Measurements from ENCODE around the gene INPP4A. TPM values are rescaled to one million over a fixed set of nuclear protein-coding genes. Genes with fewer than 3 reads are reported as not detected.

INPP4A gene
- total RNA-seq: 10 to 100 TPM; 13.6 to 25.2 (median 17.2) TPM

DNA sequence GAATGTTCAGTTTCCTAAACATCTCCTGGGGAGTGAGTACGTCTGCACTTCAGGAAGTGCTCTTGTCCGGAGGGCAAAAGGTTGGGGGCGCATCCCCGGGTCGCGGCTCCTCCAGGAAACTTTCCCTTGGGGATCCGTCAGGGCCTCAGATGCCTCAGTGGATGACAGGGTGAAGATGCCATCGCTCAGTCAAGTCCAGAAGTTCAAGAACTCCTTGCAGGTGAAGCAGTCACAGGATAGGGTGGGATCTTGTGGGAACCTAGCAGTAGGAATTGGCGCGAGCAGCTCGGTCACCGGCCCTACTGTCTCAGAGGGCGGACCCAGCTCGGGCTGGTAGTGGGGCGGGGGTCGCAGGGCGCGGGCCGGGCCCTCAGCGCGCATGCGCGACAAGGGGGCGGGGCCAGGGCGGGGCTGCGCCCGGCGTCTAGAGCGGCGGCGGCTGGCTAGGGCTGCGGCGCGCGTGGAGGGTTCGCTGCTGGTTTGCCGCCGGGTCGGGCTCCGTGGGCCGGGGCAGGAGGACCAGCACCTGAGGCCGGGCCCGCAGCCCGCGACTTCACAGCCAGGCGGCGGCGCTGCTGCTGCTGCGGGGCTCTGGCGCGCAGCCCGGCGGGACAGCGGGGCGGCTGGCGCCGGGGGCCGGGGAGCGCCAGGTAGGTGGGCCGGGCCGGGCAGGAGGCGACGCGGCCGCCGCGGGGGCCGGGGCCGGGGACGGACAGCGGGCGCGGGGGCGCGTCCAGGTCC, at the start of gene INPP4A:
INPP4A (plus strand) TSS at position 423 of the 741 bp plus-strand sequence. CDS start 75,191 bp downstream, outside the sequence.
- 1% methylated on average over 17 of the region's 75 CpGs for WGBS

DNA sequence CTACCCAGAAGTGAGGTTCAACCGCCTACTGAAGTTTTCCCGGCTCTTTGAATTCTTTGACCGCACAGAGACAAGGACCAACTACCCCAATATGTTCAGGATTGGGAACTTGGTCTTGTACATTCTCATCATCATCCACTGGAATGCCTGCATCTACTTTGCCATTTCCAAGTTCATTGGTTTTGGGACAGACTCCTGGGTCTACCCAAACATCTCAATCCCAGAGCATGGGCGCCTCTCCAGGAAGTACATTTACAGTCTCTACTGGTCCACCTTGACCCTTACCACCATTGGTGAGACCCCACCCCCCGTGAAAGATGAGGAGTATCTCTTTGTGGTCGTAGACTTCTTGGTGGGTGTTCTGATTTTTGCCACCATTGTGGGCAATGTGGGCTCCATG, 48.7 kb upstream of the INPP4A start:
- no peak overlapping the region for H3K27ac ChIP-seq
- H3K4me1 ChIP-seq: no peaks in the 10 kb centered on the region
- H3K4me3 ChIP-seq: no peak overlapping the region
- no peaks in the 10 kb centered on the region for H3K36me3 ChIP-seq
- 96% methylated on average over 6 of the region's 6 CpGs for WGBS
- no peak for TF ChIP-seq EP300 (IDR thresholded peaks at IDR 0.05)
- TF ChIP-seq POLR2AphosphoS5 (IDR thresholded peaks at IDR 0.05): no peak
- TF ChIP-seq, protein P1, sequence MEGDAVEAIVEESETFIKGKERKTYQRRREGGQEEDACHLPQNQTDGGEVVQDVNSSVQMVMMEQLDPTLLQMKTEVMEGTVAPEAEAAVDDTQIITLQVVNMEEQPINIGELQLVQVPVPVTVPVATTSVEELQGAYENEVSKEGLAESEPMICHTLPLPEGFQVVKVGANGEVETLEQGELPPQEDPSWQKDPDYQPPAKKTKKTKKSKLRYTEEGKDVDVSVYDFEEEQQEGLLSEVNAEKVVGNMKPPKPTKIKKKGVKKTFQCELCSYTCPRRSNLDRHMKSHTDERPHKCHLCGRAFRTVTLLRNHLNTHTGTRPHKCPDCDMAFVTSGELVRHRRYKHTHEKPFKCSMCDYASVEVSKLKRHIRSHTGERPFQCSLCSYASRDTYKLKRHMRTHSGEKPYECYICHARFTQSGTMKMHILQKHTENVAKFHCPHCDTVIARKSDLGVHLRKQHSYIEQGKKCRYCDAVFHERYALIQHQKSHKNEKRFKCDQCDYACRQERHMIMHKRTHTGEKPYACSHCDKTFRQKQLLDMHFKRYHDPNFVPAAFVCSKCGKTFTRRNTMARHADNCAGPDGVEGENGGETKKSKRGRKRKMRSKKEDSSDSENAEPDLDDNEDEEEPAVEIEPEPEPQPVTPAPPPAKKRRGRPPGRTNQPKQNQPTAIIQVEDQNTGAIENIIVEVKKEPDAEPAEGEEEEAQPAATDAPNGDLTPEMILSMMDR (IDR thresholded peaks at IDR 0.05): no peak
- TF ChIP-seq POLR2A (IDR thresholded peaks at IDR 0.05): no peak
- peak in 1 of 2 donors; percentile 60 for DNase-seq (ENCODE audit: low spot score in 2 of 2)
- no peaks in the 10 kb centered on the region for H3K9me3 ChIP-seq
- H3K27me3 ChIP-seq: peaks cover 22% of the 10 kb centered on the region

More for the DNA sequence above, at the start of gene INPP4A:
- Histone ChIP-seq H3K27me3 (no peaks in the 10 kb centered on the region), H3K27ac (peak within 1 kb of the TSS; percentile 66), H3K4me3 (peak within 1 kb of the TSS; percentile 86), H3K4me1 (peaks cover 21% of the 10 kb centered on the region), H3K36me3 (no peaks in the 10 kb centered on the region), H3K9me3 (no peaks in the 10 kb centered on the region)
- TF ChIP-seq, protein P1 (IDR thresholded peaks at IDR 0.05): peak in 1 of 2 donors; percentile 10
- peak in 1 of 2 donors; percentile 22 for TF ChIP-seq POLR2A (IDR thresholded peaks at IDR 0.05)
- no peak for TF ChIP-seq POLR2AphosphoS5 (IDR thresholded peaks at IDR 0.05)
- TF ChIP-seq EP300 (IDR thresholded peaks at IDR 0.05): no peak
- peak in 1 of 2 donors; percentile 73 for DNase-seq (ENCODE audit: low spot score in 2 of 2)

DNA sequence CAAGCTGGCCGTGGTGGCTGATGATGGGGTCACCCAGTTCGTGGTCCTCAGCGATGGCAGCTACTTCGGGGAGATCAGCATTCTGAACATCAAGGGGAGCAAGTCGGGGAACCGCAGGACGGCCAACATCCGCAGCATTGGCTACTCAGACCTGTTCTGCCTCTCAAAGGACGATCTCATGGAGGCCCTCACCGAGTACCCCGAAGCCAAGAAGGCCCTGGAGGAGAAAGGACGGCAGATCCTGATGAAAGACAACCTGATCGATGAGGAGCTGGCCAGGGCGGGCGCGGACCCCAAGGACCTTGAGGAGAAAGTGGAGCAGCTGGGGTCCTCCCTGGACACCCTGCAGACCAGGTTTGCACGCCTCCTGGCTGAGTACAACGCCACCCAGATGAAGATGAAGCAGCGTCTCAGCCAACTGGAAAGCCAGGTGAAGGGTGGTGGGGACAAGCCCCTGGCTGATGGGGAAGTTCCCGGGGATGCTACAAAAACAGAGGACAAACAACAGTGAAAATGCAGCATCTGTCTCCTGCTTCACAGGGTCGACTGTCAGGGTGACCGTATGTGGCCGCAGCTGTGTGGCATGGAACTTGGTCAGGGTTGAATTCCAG, 47.8 kb upstream of the INPP4A start:
- H3K4me1 ChIP-seq: no peaks in the 10 kb centered on the region
- 93% methylated on average over 23 of the region's 23 CpGs for WGBS
- H3K9me3 ChIP-seq: no peaks in the 10 kb centered on the region
- peak in 1 of 2 donors; percentile 76 for DNase-seq (ENCODE audit: low spot score in 2 of 2)
- no peaks in the 10 kb centered on the region for H3K36me3 ChIP-seq
- TF ChIP-seq EP300 (IDR thresholded peaks at IDR 0.05) (no peak), POLR2AphosphoS5 (IDR thresholded peaks at IDR 0.05) (no peak), POLR2A (IDR thresholded peaks at IDR 0.05) (no peak)
- TF ChIP-seq, protein P1 (IDR thresholded peaks at IDR 0.05): no peak
- peaks cover 22% of the 10 kb centered on the region for H3K27me3 ChIP-seq
- no peak overlapping the region for H3K27ac ChIP-seq
- no peak overlapping the region for H3K4me3 ChIP-seq

DNA sequence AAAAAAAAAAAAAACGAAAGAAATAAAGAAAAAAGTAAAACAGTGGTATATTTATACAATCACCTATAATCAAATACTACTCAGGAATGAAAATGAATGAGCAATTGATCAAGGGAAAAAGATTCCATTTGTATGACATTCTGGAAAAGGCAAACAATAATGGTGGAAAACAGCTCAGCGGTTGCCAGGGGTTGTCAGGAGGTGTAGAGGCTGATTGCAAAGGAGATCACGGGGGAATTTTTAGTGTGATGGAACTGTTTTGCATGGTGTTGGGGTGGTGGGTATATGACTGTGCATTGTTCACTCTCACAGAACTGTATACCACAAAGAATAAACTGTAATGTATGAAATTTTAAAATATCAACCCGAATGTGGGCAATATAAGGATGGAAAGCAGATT, 45.5 kb upstream of the INPP4A start:
- DNase-seq (ENCODE audit: low spot score in 2 of 2): no peak
- Histone ChIP-seq H3K36me3 (no peaks in the 10 kb centered on the region), H3K4me3 (no peak overlapping the region), H3K4me1 (no peaks in the 10 kb centered on the region), H3K27ac (no peak overlapping the region), H3K27me3 (peaks cover 22% of the 10 kb centered on the region), H3K9me3 (no peaks in the 10 kb centered on the region)
- TF ChIP-seq, protein P1 (IDR thresholded peaks at IDR 0.05): no peak
- no peak for TF ChIP-seq POLR2A (IDR thresholded peaks at IDR 0.05)
- TF ChIP-seq POLR2AphosphoS5 (IDR thresholded peaks at IDR 0.05): no peak
- TF ChIP-seq EP300 (IDR thresholded peaks at IDR 0.05): no peak
- WGBS: 80% methylated on average over 4 of the region's 4 CpGs

DNA sequence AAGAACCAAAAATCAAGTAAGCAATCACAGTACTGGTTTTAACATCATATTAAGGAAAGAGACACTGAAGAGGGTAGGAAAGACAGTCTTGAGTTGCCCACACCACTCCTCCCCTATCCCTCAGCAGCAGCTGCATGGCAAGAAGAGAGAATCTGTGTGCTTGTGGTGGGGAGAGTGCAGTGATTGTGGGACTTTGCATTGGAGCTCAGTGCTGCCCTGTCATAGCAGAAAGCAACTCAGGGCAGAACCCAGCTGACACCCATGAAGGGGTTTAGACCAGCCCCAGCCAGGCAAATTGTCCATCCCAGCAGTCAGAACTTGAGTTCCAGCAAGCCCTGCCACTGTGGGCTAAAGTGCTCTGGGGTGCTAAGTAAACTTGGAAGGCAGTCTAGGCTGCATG, 40.8 kb upstream of the INPP4A start:
- Histone ChIP-seq H3K4me3 (no peak overlapping the region), H3K4me1 (no peaks in the 10 kb centered on the region), H3K9me3 (no peaks in the 10 kb centered on the region), H3K27me3 (no peaks in the 10 kb centered on the region), H3K36me3 (no peaks in the 10 kb centered on the region), H3K27ac (no peak overlapping the region)
- DNase-seq (ENCODE audit: low spot score in 2 of 2): no peak
- TF ChIP-seq POLR2A (IDR thresholded peaks at IDR 0.05) (no peak), POLR2AphosphoS5 (IDR thresholded peaks at IDR 0.05) (no peak), EP300 (IDR thresholded peaks at IDR 0.05) (no peak)
- TF ChIP-seq, protein P1 (IDR thresholded peaks at IDR 0.05): no peak
